SU-DHL-6 (cell line): ENCODE data around the gene SYNJ2.

ENCODE experiments used
- H2AFZ ChIP-seq: fragments of 200-600 bp; sonication (generic); 2 replicates; pipeline ENCODE4 v1.6.1; 2014; ENCODE audit warnings: low read depth, mild to moderate bottlenecking, moderate library complexity, mixed read lengths, antibody characterized with exemption, low read length; ENCODE audit not compliant: severe bottlenecking
- H3F3A ChIP-seq: fragments of 200-600 bp; shearing (Covaris generic); 2 replicates; pipeline ENCODE4 v1.6.0; 2016; ENCODE audit warnings: antibody characterized with exemption, mild to moderate bottlenecking; ENCODE audit not compliant: insufficient read depth
- H3K27ac ChIP-seq: fragments of 200-600 bp; sonication (generic); 2 replicates; pipeline ENCODE4 v1.5.1; 2016; ENCODE audit warnings: low read depth, mild to moderate bottlenecking, low read length, moderate library complexity, mixed read lengths
- H3K27me3 ChIP-seq: fragments of 200-600 bp; sonication (generic), shearing (Covaris generic); 2 replicates; pipeline ENCODE4 v1.6.0; 2014; ENCODE audit warnings: mild to moderate bottlenecking, low read length
- H3K36me3 ChIP-seq: fragments of 200-600 bp; sonication (generic); 2 replicates; pipeline ENCODE4 v1.6.1; 2014; ENCODE audit warnings: mild to moderate bottlenecking, low read length, mixed read lengths
- H3K4me2 ChIP-seq: fragments of 300-600, 200-600 bp; shearing (Covaris generic), sonication (generic); 2 replicates; pipeline ENCODE4 v1.6.0; 2014; ENCODE audit warnings: low read length, low read depth, mild to moderate bottlenecking; ENCODE audit not compliant: poor library complexity, severe bottlenecking
- H3K4me3 ChIP-seq: fragments of 200-600 bp; sonication (generic); 2 replicates; pipeline ENCODE4 v1.5.1; 2014; ENCODE audit warnings: antibody characterized with exemption, low read length, mild to moderate bottlenecking, mixed read lengths; ENCODE audit not compliant: insufficient read depth, poor library complexity, severe bottlenecking
- H3K79me2 ChIP-seq: fragments of 200-600 bp; sonication (generic); 2 replicates; pipeline ENCODE4 v1.6.1; 2014; ENCODE audit warnings: mild to moderate bottlenecking, low read length, moderate library complexity; ENCODE audit not compliant: insufficient read depth
- H3K9ac ChIP-seq: fragments of 200-600 bp; sonication (generic); 2 replicates; pipeline ENCODE4 v1.7.0; 2014; ENCODE audit warnings: mild to moderate bottlenecking, low read length
- H3K9me2 ChIP-seq: fragments of 200-600 bp; sonication (generic); replicated peaks from 2 replicates; pipeline ENCODE4 v1.6.1; 2014; ENCODE audit warnings: low read length; ENCODE audit not compliant: insufficient read depth
- H3K9me3 ChIP-seq: fragments of 200-600 bp; sonication (generic); 2 replicates; pipeline ENCODE4 v1.6.1; 2014; ENCODE audit warnings: low read length, mixed read lengths; ENCODE audit not compliant: insufficient read depth
- H4K20me1 ChIP-seq: fragments of 200-600 bp; sonication (generic); 2 replicates; pipeline ENCODE4 v1.6.1; 2014; ENCODE audit warnings: low read depth, mild to moderate bottlenecking, antibody characterized with exemption, low read length, moderate library complexity, mixed read lengths
- CTCF ChIP-seq: fragments of 200-600 bp; sonication (generic); IDR thresholded peaks from one replicate; pipeline ENCODE4 v1.5.1; 2017; ENCODE audit warnings: antibody characterized with exemption, mild to moderate bottlenecking, low read length, moderate library complexity; ENCODE audit not compliant: insufficient read depth, poor library complexity, severe bottlenecking
- EZH2phosphoT487 ChIP-seq: fragments of 200-600 bp; sonication (generic), shearing (Covaris generic); conservative IDR thresholded peaks from 2 replicates; pipeline ENCODE4 v1.6.1; 2018; ENCODE audit warnings: mild to moderate bottlenecking, antibody characterized with exemption, low read length, moderate library complexity, mixed read lengths

SYNJ2 gene

GRCh38 chr6:157981395-157982101 is at the start of gene SYNJ2:
Gene SYNJ2 (plus strand): TSS chr6:157981863. CDS start chr6:157981962, 99 bp downstream.
- H3K4me2 ChIP-seq: peak within 1 kb of the TSS; percentile 65
- H3K36me3 ChIP-seq: no peaks in the 10 kb centered on the region
- H3K4me3 ChIP-seq: peak within 1 kb of the TSS; percentile 70
- H3F3A ChIP-seq: no peaks in the 10 kb centered on the region
- H3K9me3 ChIP-seq: no peaks in the 10 kb centered on the region
- peak within 1 kb of the TSS; percentile 82 for H2AFZ ChIP-seq
- no peaks in the 10 kb centered on the region for H4K20me1 ChIP-seq
- H3K79me2 ChIP-seq: no peaks in the 10 kb centered on the region
- H3K9me2 ChIP-seq: no peaks in the 10 kb centered on the region
- H3K9ac ChIP-seq: peak within 1 kb of the TSS; percentile 66
- H3K27me3 ChIP-seq: no peaks in the 10 kb centered on the region
- 0 out of 2 replicates have a peak, but pooled peaks have one; percentile 30 for TF ChIP-seq EZH2phosphoT487
- peak; percentile 57 for TF ChIP-seq CTCF
- H3K27ac ChIP-seq: no peak within 1 kb of the TSS

GRCh38 chr6:157935786-157936185 is 45.9 kb upstream of the SYNJ2 start:
- Histone ChIP-seq H3K27me3 (no peaks in the 10 kb centered on the region), H3K27ac (no peak overlapping the region), H3K9ac (no peak overlapping the region), H4K20me1 (no peaks in the 10 kb centered on the region; the same call in 1 of the 2 replicates), H3K9me2 (no peaks in the 10 kb centered on the region), H3K79me2 (no peaks in the 10 kb centered on the region), H3K9me3 (no peaks in the 10 kb centered on the region), H3K36me3 (no peaks in the 10 kb centered on the region), H3K4me2 (no peak overlapping the region), H3F3A (no peaks in the 10 kb centered on the region), H2AFZ (no peak overlapping the region), H3K4me3 (no peak overlapping the region)
- TF ChIP-seq CTCF (no peak), EZH2phosphoT487 (no peak)

GRCh38 chr6:157937318-157937717 is 44.3 kb upstream of the SYNJ2 start:
- no peak overlapping the region for H3K27ac ChIP-seq
- no peaks in the 10 kb centered on the region for H3K27me3 ChIP-seq
- no peaks in the 10 kb centered on the region for H3F3A ChIP-seq
- H3K9me2 ChIP-seq: no peaks in the 10 kb centered on the region
- no peak overlapping the region for H2AFZ ChIP-seq
- H3K4me2 ChIP-seq: no peak overlapping the region
- TF ChIP-seq CTCF (no peak), EZH2phosphoT487 (no peak)
- H4K20me1 ChIP-seq: no peaks in the 10 kb centered on the region; the same call in 1 of the 2 replicates
- H3K4me3 ChIP-seq: no peak overlapping the region
- no peaks in the 10 kb centered on the region for H3K9me3 ChIP-seq
- no peak overlapping the region for H3K9ac ChIP-seq
- no peaks in the 10 kb centered on the region for H3K79me2 ChIP-seq
- H3K36me3 ChIP-seq: no peaks in the 10 kb centered on the region
